Stimulated activated CD4-positive, alpha-beta T cell treated with anti-CD3 and anti-CD28 coated beads, Interleukin-15, amount 100 ng/mL, for 1 hour (primary cell): ENCODE results near the gene GABARAP.
A peak's percentile ranks its signal among the peaks of the same experiment; 100 is the strongest.

Experiments used
- DNase-seq, 2 donors: peaks; one replicate each; pipeline ENCODE4 v3.0.0-alpha.2; 2020; ENCODE audit warnings: low read depth in 1 of 2, low spot score in 1 of 2

Gene GABARAP

DNA sequence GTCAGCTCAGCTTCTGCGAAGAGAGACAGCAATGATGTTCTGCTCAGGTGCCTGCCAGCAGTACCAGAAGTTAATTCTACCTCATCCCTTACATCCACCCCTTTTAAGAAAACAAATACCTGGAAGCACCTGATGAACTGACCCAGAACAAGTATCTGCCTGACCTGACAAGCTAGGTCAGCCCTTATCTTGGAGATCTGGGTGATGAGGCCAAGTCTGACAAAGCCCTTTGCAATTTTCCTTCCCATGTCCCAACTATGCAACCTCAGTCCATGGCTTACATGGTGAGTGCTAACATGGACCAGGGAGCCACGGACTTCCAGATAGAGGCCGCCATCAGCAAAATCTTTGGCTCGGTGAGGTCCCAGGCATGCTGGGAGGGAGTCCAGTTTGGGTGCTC lies 18.9 kb downstream of the GABARAP start:
- DNase-seq = no peak

DNA sequence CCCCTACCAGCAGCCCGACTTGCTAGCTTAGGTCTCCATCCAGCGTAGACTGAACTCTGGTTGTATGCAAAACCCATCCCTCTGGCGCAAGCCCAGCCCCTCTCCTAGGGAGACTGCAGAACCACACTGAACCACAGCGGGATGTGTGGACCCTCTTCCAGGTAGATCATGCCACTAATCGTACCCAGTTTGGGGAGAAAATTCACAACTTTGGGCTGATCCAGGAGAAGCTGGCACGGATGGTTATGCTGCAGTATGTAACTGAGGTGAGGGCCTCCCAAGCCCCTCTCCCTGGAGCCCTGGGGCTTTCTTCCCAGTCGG lies 19.3 kb downstream of the GABARAP start:
- DNase-seq = no peak

DNA sequence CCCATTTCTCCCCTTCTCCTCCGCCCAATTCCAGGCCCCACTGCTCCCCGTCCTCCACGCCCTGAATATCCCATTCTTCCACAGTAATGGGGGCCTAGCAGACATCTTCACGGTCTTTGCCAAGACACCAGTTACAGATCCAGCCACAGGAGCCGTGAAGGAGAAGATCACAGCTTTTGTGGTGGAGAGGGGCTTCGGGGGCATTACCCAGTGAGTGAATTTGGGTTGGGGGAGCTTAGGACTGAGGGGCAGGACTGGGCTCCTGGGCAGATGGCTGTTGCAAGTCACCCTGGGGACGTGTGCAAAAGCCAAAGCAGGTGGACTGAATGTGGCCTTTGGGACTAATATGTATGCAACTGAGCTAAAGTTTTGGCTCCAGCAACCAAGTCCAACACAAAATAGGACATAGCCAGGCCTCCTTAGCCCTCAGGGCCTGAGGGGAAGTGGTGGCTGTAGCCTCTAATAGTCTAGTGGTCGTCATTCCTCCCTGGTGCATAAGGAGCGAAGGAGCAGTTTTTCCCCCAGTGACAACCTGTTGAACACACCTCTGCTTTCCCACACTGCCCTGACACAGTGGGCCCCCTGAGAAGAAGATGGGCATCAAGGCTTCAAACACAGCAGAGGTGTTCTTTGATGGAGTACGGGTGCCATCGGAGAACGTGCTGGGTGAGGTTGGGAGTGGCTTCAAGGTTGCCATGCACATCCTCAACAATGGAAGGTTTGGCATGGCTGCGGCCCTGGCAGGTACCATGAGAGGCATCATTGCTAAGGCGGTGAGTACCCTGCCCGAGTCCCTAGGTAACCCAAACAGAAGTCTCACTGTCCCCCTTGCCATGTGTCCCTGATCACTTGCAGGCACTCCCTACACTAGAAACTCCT lies 19.9 kb downstream of the GABARAP start:
- DNase-seq = no peak

DNA sequence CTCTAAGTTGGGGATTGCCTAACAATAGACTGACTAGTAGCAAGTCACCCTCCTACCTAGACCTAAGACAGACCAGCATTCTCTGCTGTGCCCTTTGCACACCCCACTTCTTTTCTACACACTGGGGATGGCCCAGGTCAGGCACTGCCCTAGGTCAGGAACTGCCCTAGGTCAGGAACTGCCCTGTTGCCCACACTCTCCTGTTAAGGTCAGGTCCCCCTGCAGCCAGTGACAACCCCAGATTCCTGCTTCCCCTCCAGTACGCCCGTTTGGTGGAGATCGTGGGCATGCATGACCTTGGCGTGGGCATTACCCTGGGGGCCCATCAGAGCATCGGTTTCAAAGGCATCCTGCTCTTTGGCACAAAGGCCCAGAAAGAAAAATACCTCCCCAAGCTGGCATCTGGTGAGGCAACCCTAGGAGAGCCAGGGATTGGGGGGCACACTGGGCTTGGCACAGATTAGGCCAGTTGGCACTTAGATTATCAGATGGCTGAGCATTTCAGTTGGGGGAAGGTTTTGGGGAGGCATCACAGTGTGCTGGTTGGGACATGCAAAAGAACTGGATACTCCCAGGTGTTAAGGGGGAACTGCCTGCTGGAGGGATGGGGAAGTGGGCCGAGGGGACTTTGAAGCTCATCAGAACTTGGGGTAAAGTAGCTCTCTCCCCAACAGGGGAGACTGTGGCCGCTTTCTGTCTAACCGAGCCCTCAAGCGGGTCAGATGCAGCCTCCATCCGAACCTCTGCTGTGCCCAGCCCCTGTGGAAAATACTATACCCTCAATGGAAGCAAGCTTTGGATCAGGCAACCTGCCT lies 20.8 kb downstream of the GABARAP start:
- no peak for DNase-seq

DNA sequence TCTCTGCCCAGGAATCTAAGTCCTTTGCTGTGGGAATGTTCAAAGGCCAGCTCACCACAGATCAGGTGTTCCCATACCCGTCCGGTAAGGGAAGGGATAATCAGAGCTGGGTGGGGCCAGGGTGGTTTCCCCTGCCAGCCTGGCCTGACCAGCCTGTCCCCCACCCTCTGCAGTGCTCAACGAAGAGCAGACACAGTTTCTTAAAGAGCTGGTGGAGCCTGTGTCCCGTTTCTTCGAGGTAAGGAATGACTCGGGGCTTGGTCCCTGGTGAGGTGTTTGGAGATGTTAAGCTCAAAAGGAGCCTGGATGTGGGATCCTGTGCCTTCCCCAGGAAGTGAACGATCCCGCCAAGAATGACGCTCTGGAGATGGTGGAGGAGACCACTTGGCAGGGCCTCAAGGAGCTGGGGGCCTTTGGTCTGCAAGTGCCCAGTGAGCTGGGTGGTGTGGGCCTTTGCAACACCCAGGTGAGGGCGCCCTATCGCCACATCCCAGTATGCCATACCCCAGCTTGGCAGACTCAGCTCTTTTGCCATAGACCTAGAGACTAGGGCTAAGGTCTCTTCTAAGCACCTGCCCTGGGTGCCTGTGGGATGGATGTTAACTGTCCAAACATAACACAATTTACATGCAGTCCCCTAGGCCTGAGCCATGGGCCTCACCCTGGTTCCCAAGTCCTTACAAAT lies 21.5 kb downstream of the GABARAP start:
- peak; percentile 26 to 42 for DNase-seq

DNA sequence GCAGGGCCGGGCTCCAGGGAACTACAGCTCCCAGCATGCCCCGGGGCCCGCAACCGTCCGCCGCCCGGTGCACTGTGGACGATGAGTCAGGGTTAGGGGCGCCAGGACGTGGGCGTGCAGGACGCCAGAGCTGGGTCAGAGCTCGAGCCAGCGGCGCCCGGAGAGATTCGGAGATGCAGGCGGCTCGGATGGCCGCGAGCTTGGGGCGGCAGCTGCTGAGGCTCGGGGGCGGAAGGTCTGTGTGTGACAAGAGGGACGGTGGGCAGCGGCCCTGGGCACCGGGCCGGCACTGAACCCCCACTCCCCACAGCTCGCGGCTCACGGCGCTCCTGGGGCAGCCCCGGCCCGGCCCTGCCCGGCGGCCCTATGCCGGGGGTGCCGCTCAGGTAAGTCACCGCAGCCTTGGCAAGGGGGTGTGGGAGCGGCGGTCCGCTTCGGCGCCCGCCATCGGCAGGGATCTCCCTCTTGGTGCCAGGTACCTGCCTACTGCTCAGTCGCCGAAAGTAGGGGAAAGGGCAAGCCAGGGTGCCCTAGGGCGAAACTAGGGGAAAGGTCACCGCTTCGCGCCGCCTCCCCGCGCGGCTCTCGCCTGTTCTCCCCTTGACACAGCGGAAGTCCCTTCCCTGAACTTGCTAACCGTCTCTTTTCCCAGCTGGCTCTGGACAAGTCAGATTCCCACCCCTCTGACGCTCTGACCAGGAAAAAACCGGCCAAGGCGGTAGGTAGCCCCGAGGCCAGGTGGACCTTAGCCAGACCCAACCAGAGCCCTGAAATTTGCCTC lies 22.2 kb downstream of the GABARAP start, which contains the start of the genes ACADVL and DLG4:
Gene ACADVL (plus strand): TSS at position 127 of the 781 bp plus-strand sequence. CDS start 47 bp downstream, at position 174.
Gene DLG4 (minus strand): TSS at position 25 of the 781 bp plus-strand sequence.
- DNase-seq = peak; percentile 52 to 69

DNA sequence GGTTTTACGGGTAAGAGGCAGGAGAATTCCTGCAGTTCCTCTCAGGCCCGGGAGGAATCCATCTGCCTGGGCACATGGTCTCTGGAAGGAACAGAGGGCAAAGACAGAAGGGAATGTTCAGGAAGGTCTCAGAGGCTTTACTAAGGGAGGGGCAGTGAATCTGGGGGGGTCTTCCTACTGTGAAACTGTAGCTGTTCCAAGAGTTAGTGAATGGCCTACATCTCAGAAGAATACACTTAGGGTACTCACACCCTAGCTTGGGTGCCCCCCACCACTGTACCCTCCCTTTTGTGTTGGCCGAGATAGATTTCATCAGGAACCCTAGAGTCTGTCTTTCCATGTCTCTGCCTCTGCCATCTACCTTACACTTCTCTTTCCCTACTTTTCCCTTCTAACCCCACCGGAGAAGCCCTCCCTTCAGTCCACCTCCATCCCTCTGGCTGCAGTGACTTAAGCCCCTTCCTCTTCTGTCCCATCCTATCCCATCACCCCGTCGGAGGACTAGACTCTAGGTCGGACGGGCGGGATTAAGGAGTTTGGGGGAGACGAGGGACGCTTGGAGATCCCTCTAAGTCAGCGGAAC lies 22.9 kb downstream of the GABARAP start:
- no peak for DNase-seq

DNA sequence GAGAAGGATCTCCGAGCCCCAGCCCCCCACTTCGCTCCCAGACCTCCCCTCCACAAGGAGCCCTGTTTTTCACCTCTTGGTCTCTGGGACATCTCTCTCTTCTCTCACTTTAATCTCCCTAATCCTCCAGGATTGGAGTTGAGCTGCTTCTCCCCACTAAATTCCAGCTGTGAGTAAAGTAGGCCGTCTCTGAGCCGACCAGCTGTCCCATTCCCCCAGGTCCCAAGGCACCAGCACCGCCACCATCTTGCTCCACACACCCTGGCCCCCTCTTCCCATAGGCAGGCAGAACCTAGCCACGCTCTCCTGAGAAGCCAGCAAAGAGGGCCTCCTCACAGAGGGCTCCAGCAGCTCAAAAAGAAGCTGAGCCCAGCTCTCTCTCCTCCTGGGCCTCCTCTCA lies 23.5 kb downstream of the GABARAP start:
- no peak for DNase-seq

DNA sequence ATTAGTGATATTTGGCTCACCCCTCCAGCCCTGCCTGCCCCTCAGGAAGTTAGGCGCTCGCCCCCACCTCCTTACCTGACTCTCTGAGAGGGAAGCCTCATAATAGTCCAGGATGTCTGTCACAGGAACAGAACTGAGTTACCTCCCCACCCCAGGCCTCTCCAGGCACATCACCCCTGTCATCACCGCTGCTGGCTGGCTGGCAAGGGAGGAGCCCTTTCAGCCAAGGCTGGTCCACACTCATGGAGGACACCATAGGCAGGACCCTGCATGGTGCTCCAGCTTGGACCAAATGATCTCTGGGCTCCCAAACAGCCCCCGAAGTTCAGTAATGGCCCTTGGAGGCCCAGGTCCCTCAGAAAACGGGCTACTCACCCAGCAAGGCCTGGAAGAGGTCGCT lies 24.1 kb downstream of the GABARAP start:
- no peak for DNase-seq

DNA sequence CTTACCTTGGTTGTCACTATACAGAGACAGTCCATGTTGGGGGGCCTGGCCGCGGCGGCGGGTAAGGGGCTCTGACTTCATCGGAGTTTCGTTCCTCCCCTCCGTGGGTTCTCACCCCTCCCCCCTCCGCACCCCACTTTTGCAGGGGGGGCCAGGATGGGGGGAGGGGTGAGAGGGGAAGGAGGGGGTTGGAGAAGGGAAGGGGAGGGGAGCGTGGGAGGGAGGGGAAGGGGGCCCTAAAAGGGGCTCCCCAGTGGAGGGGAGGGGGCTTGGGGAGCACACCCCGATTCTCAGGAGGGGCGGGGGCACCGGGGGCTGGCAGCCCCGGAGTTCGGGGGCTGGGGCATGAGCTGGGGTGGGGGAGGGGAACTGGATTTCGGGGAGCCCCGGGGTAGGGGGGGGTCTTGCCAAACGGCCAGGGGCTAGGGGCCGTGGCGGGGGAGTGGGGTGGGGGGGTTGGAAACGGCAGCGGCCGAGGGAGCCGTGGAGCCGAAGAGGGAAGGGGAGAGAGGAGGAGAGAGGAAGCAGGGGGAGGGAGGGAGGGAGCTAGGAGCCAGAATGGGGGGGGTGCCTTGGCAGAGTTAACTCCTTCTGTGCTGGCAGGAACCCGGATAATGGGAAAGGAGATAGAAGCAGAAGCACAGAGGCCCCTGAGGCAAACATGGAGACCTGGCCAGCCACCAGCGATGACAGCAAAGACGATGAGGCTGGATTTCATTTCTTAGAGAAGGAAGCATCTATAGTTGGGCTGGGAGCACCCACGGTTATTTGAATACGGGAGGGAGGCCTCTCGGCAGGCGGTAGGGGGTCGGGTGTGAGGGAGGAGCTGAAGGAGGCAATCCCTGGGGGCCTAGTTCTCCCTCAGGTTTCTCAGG lies 24.9 kb downstream of the GABARAP start:
- no peak for DNase-seq

DNA sequence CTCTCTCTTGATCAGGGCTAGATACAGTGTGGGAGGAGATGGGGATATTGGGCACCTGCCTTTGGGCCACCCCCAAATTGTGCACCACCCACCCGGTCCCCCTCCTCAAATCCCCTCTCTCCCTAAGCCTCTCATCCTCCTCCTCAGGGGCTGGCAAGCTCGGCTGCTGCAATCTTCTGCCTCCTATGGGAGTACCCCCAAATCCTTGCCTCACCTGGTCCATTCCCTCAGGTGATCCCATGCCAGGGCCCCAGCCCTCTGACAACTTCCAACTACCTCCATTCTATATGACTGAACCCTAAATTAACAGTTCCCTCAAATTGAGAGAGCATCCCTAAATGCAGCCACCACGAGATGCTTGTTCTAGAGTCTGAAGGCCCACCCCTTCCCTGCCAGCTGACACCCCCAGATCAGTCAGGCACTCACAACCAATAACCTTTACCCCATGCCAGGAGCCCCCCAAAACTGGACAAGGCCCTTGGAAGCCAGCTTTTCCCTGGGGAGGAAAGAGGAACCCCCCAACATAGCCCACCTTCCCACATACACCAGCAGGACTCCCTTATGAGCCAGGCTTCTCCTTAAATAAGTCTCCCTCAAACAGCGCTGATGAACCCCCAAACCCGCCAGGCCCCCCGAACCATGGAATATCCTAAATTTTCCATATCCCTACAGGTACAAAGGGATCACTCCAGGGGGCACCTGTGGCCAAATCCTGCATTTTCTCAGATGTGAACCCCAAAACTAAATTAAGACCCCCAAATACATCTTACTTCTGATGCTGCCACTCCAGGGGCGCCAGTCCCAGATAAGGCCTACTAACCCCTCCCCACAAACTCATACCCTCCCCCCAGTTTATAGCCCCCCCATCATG lies 25.8 kb downstream of the GABARAP start:
- no peak for DNase-seq

DNA sequence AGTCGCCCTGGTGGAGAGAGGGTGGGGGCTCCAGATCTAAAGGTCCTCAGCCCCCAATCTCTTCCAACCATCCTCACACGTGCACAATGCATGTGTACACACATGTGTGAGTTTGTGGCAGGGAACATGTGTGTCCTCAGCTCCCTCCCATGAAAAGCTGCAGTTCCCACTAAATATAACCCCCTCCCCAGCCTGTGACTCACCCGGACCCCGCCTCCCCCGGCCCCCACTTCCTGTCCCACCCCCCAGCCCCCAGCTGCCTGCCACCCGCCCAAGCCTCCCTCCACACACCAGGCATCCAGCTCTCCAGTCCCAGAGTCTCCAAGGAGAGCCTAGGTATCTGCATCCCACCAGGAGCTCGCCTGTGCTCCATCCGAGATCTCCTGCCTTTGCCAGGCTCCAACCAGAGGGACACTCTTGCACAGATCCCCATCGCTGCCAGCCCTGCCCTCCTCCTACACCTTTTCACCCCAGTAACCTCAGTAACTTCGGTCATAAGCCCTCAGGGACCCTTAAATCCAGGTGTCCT lies 26.5 kb downstream of the GABARAP start:
- DNase-seq = no peak

DNA sequence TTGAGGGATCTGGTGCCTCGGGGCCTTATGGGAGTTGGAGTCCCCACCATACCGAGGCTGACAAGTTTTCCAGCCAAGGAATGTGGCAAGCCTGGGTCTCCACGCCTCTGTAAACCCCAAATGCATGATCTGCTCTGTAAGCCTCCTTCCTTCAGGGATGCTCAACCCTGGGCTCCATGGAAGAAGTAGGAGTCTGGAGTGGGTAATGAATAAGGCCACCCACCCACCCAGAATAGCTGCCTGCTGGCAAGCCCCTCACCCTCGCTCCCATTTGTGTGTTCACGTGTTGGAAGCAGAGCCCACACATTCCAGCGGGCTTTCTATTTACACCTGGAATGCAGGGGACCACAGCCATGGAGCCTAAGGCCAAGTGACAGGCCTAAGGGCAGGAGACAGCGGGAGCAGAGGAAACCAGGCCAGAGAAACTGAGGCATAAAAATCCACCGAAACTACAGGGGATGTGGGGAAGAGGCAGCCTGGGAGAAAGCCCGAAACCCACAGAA lies 27.1 kb downstream of the GABARAP start:
- no peak for DNase-seq

DNA sequence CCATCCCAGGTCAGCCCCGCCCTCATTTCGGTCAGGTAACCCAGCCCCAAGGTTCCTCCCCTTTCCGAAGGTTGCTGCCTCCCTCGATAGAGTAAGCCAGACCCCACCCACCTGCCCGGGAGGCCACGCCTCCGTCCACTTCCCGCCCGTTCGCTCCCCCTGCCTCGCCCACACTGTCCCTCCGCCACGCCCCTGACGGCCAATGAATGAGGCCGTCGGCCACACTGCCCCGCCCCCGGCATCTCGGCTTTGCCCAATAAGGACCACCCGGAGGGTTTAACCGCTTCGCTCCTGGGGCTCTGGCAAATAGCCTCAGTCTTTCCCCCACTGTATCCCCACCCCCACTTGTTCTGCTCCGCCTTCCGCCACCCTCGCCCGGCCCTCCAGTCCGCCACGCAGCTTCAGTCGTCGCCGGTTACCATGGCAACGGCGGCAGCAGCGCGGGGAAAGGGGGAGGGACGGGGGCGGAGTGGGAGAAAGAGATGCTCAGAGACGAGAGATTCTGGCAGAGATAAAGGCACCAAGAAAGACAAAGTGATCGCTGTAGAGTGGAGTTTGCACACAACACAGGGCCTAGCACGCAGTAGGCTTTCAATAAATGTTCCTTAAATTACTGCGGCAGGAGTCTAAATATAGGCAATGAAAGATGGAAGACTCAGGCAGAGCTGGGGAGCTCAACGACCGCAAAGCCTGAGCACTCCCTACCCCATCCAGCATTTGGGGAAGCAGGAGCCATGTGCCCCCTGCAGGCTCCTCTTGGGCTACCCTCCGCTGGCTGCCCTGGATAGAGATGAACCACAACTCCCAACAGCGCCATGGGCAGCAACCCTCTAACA lies 27.7 kb downstream of the GABARAP start:
- DNase-seq = peak; percentile 99

DNA sequence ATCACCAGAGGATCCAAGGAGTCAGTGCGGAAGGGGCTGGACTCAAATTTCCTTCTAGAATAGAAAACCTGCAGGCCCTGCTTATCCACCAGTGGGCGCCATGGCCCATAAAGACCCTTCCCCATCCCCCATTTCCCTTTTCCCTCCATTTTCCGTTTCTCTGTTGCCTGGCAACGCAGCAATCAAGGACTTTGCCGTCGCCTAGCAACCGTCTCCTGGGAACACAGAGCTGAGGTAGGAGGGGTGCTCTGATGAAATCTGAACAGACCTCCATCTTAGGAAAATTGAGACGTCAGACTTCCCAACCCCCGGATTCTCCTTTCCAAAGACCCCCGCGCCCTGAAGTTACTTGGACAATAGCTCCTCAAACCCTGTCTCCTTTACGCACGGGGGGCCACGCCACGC lies 28.4 kb downstream of the GABARAP start:
- DNase-seq = no peak

DNA sequence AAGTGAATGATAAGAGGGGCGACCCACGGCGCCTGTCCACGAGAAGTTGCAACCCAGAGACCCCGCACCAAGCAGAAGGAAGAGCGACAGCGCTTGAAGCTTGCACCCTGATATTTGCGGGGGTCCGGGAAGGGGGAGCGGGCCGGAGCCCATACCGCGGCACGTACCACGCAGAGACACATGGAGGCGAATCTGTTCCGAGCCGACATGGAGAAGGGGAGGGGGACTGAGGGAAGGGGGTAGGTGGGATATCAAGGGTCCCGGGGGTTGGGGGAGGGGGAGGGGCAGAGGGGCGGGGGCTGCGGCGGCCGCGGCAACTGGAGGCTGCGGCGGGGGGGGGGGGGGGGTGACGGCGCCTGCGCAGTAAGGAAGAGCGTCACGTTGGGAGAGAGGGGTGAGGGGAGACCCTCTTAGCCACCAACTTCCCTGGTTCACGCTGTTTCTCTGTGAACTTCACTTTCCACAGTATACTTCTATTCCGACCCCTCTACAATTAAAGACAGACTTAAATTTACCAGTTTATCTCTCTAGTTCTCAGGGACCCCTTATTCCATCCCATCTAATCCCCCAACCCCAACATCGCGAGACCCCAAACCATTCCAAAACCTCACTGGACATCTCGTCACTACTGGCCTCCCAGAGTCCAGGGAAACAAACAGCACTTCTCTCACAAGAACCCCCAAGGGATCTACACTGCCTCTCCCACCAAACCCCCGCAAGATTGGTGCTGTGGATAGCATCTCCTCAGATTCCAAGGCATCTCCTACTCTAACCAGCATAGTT lies 30.6 kb downstream of the GABARAP start:
- no peak for DNase-seq
